ENCODE measurements around the gene COLQ. TPM values are rescaled to one million over a fixed set of nuclear protein-coding genes. Genes with fewer than 3 reads are reported as not detected.

Gene COLQ
- total RNA-seq, 1 donor from 2014 or later = 9.9 TPM

DNA sequence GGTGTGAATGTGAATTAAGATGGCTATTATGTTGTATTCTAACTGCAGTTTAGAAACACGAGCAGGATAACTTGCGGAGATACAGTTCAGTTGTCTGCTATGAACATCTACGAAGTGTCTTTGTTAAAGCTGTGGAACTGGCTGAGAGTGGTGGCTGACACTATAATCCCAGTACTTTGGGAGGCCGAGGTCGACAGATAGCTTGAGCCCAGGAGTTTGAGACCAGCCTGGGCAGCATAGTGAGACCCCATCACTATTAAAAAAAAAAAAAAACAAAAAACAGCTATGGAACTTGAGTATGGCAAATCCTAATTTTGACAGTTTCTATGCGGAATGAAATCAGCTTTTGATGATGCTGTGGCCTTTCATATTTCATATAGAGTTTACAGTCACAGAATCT lies 92.4 kb downstream of the COLQ start:
- H3K9me3 Mint-ChIP-seq (ENCODE audit: low read depth) = no peaks in the 10 kb centered on the region
- DNase-seq (ENCODE audit: low spot score, unreplicated experiment) = no peak
- peak overlapping the region; percentile 95 for H3K4me3 Mint-ChIP-seq (ENCODE audit: low read depth)
- TF ChIP-seq, protein P1, sequence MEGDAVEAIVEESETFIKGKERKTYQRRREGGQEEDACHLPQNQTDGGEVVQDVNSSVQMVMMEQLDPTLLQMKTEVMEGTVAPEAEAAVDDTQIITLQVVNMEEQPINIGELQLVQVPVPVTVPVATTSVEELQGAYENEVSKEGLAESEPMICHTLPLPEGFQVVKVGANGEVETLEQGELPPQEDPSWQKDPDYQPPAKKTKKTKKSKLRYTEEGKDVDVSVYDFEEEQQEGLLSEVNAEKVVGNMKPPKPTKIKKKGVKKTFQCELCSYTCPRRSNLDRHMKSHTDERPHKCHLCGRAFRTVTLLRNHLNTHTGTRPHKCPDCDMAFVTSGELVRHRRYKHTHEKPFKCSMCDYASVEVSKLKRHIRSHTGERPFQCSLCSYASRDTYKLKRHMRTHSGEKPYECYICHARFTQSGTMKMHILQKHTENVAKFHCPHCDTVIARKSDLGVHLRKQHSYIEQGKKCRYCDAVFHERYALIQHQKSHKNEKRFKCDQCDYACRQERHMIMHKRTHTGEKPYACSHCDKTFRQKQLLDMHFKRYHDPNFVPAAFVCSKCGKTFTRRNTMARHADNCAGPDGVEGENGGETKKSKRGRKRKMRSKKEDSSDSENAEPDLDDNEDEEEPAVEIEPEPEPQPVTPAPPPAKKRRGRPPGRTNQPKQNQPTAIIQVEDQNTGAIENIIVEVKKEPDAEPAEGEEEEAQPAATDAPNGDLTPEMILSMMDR (IDR thresholded peaks at IDR 0.05; ENCODE audit: unreplicated experiment) = no peak
- H3K27me3 Mint-ChIP-seq = no peaks in the 10 kb centered on the region
- no peak overlapping the region for H3K27ac Mint-ChIP-seq
- peaks cover 30% of the 10 kb centered on the region for H3K4me1 Mint-ChIP-seq (ENCODE audit: low read depth)
- peaks cover 13% of the 10 kb centered on the region for H3K36me3 Mint-ChIP-seq (ENCODE audit: insufficient read depth)

DNA sequence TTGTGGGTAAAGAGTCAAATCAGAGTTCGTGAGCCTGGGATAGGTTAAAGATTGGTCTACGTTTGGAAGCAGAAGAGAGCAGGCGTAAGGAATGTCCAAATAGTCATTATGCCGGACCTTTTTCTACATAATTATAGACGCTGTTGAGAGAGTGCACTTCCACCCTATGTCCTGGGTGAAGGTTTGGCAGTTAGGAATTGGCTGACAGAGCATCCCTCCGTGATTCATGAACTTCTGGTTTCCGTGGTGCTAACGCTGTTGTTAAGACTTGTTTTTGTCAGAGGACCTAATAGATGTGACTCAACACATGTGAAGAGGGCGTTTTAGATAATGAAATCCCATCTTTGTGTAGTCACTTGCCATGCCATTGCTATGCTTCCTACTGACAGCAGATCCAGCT lies 93.0 kb downstream of the COLQ start:
- no peaks in the 10 kb centered on the region for H3K27me3 Mint-ChIP-seq
- H3K36me3 Mint-ChIP-seq (ENCODE audit: insufficient read depth) = peaks cover 12% of the 10 kb centered on the region
- no peak for DNase-seq (ENCODE audit: low spot score, unreplicated experiment)
- H3K27ac Mint-ChIP-seq = peak overlapping the region; percentile 95
- peak overlapping the region; percentile 95 for H3K4me3 Mint-ChIP-seq (ENCODE audit: low read depth)
- H3K4me1 Mint-ChIP-seq (ENCODE audit: low read depth) = peaks cover 30% of the 10 kb centered on the region
- TF ChIP-seq, protein P1 (IDR thresholded peaks at IDR 0.05; ENCODE audit: unreplicated experiment) = no peak
- H3K9me3 Mint-ChIP-seq (ENCODE audit: low read depth) = no peaks in the 10 kb centered on the region

DNA sequence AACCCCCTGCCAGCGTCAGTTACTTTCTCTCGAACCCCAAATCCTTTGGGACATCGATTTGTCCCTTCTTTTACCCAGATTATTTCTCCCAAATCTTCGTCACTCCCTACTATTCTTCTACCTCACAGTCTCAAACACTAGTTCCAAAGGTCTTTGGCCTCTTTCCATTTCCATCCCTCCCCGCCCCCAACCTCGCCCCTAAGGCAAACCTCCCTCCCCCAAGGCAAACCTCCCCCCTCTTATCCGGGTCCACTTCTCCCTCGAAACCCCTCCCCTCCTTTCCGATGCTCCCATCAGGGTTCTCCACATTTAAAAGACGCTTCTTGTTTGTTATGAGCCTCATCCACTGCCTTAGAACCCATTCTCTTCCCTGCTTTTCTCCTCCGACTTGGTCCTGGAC lies 93.5 kb downstream of the COLQ start:
- Mint-ChIP-seq H3K9me3 (ENCODE audit: low read depth) (no peaks in the 10 kb centered on the region), H3K36me3 (ENCODE audit: insufficient read depth) (peaks cover 8% of the 10 kb centered on the region), H3K4me3 (ENCODE audit: low read depth) (peak overlapping the region; percentile 95), H3K27ac (peak overlapping the region; percentile 95), H3K4me1 (ENCODE audit: low read depth) (peaks cover 30% of the 10 kb centered on the region), H3K27me3 (no peaks in the 10 kb centered on the region)
- DNase-seq (ENCODE audit: low spot score, unreplicated experiment) = no peak
- TF ChIP-seq, protein P1 (IDR thresholded peaks at IDR 0.05; ENCODE audit: unreplicated experiment) = no peak

DNA sequence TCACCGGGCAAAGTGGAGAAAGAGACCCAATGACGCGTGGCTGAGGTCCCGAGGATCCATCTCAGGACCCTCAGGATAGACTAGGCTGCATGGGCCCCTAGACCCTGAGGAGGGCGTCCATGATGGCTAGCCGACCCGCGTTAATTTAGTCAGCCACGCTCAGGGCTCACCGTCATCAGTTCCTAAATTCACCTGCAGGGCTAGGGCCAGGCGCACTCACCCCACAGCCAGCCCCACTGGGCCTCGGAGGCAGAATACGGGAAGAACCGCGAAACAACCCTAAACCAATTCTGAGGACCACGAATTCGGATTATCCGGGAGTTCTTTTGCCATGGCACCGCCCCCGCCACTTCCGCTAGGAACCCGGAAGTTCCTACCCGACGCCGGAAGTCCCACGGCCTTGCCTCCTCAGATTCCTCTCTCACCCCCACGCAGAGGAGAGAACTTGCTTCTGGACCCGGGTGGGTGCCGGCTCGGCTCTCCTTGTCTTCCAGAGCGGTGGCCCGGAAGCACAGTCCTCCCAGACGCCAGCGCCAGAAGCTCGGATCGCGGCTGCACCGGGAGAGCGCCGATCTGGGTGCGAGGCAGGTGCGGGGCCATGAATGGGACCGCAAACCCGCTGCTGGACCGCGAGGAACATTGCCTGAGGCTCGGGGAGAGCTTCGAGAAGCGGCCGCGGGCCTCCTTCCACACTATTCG lies 94.2 kb downstream of the COLQ start, which contains the start of the genes EAF1 and METTL6:
TSS of gene EAF1 (plus strand) at position 417 of the 699 bp plus-strand sequence. CDS start at position 599, 182 bp downstream.
TSS of gene METTL6 (minus strand) at position 363 of the 699 bp plus-strand sequence. CDS start 1,033 bp downstream, outside the sequence.
- TF ChIP-seq, protein P1 (IDR thresholded peaks at IDR 0.05; ENCODE audit: unreplicated experiment) = peak; percentile 43
- Mint-ChIP-seq H3K27me3 (no peaks in the 10 kb centered on the region), H3K4me1 (ENCODE audit: low read depth) (peaks cover 30% of the 10 kb centered on the region), H3K4me3 (ENCODE audit: low read depth) (peak within 1 kb of the TSS; percentile 95), H3K27ac (peak within 1 kb of the TSS; percentile 95), H3K9me3 (ENCODE audit: low read depth) (no peaks in the 10 kb centered on the region), H3K36me3 (ENCODE audit: insufficient read depth) (peaks cover 10% of the 10 kb centered on the region)
- DNase-seq (ENCODE audit: low spot score, unreplicated experiment) = peak; percentile 48

DNA sequence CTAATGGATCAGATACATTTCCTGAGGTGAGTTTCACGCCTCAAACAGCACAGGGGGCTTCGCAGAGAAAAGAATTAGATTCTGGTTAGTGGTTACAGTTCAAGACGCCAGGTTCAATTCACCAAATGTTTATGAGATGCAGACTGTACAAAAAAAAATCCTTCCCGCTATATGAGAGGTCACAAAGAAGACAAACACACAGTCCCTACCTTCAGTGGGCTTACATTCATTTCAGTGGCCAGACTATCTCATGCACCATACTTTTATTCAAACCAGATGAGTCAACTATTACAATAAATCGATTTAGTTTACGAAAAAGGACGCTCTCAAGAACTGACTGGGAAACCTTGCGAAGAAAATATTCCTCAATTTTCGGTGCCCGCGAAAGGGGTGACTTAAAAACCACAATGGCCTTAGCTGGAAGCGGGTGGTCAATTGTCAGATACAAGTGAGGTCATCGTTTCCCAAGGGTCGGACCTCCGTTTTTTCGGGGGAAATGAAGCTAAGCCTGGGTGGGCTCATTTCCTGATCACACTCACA lies 94.9 kb downstream of the COLQ start:
- H3K36me3 Mint-ChIP-seq (ENCODE audit: insufficient read depth) = peaks cover 9% of the 10 kb centered on the region

More for the DNA sequence above, 94.9 kb downstream of the COLQ start:
- TF ChIP-seq, protein P1 (IDR thresholded peaks at IDR 0.05; ENCODE audit: unreplicated experiment) = no peak
- Mint-ChIP-seq H3K4me3 (ENCODE audit: low read depth) (peak overlapping the region; percentile 95), H3K27me3 (no peaks in the 10 kb centered on the region), H3K9me3 (ENCODE audit: low read depth) (no peaks in the 10 kb centered on the region), H3K27ac (peak overlapping the region; percentile 95), H3K4me1 (ENCODE audit: low read depth) (peaks cover 30% of the 10 kb centered on the region)
- DNase-seq (ENCODE audit: low spot score, unreplicated experiment) = no peak

Measured in progenitor cell of endocrine pancreas (in vitro differentiated cells).